Measurements from ENCODE around the gene ATXN7L1. TPM values are rescaled to one million over a fixed set of nuclear protein-coding genes. Genes with fewer than 3 reads are reported as not detected.

Gene ATXN7L1
- total RNA-seq, 1 donor from 2014 or later: 2.3 TPM

GRCh38 chr7:105782391-105783042 is 93.9 kb downstream of the ATXN7L1 start:
- no peak for DNase-seq (ENCODE audit: low read depth)
- no peak for TF ChIP-seq CTCF (conservative IDR thresholded peaks at IDR 0.05; ENCODE audit: low read depth, low read length)
- no peak overlapping the region for H3K4me3 ChIP-seq (ENCODE audit: low read depth, low read length)

DNA sequence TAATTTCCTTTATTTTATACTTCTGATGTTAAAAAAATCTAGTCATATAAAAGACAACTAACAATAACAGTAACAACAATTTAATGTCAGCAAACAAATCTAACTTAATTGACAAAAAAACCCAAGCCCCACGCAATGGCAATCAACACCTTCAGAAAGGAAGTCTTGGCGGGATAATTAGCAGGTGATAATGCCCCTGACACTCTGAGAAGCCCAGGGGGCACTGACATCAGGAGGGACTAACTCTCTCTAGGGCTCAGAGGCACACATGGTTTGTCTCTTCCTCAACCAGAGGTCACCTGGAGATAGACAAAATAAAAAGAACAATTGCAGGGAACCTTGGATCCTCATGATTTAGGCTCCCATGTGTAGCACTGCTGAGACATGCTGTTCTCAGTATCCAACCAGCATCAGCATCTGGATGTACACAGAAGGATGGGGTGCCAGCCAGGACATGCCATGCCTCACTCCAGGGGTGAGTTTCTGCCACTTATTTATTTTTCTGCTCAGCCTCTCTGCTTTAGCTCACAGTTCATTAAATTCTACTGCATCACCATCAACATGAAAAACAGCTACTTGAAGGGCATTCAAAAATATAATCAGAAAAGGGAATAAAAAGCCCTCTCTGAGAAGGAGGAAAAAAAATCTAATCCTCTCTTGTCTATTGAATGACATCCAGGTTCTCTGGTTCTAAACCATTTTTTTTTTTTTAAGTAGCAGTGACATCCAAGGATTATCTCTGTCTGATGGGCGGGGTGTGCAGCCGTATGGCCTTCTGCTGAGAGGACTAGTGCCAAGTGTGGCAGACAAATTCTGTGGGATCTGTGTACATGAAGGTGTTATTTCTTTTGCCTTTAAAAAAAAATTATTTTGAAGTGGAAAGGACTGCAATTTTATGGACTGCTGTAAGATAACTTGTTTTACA is 96.3 kb downstream of the ATXN7L1 start:
- no peak overlapping the region for H3K4me3 ChIP-seq (ENCODE audit: low read depth, low read length)
- no peak for TF ChIP-seq CTCF (conservative IDR thresholded peaks at IDR 0.05; ENCODE audit: low read depth, low read length)
- no peak for DNase-seq (ENCODE audit: low read depth)

DNA sequence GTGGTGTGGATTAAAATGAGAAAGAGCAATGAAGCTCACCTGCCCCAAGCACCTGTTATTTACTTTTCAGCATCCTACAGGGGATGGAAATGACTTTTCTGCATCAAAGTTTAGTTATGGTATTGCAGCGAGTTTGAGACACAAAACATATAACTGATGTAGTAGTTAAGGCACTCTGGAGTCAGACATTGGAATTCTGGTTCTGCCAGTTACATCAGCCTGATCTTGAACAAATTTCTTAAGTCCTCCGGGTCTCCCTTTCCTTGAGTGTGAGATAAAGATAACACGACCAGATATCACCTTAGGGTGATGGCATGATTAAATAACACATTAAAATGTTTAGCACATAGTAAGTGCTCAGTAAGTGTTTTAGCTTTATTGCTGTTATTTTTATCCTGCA is 97.4 kb downstream of the ATXN7L1 start:
- no peak for TF ChIP-seq CTCF (conservative IDR thresholded peaks at IDR 0.05; ENCODE audit: low read depth, low read length)
- no peak for DNase-seq (ENCODE audit: low read depth)
- no peak overlapping the region for H3K4me3 ChIP-seq (ENCODE audit: low read depth, low read length)

DNA sequence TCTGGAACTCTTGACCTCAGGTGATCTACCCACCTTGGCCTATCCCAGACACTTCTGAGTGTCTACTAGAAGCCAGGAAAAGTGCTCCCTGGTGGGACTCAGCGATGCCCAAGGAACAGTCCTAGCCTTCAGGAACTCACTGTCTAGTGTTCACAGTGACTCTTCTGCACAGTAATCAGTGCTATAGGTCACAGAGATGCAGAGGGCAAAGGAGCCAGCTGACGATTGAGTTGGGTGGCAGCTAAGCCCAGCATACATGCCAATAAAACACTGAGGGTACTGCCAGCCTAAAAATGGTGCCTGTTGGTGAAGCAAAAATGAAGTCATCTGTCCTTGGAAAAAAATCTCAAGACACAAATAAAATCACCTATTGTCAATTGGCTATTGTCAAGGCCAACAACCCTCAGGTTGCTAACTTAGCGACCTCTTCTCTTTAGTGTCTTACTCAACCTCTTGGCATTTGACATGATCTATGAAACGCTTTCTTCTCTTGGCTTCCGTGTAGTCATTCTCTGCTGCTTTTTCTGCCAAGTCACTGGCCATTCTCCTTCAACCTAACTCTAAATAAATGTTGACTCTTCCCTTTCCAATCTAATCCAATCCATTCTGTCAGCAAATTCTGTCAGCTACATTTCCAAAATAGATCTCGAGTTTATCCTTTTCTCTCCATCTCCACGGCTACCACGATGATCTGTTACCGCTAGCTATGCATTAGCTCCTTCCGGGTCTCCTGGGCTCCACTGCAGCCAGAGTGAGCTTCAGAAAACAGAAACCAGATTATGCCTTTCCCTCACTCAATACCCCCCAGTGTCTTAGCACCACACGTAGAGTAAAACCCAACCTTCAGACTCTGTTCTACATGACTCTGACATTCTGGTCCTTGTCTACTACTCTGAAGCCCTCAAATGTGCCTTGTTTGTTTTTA is 99.2 kb downstream of the ATXN7L1 start:
- H3K4me3 ChIP-seq (ENCODE audit: low read depth, low read length): no peak overlapping the region
- no peak for DNase-seq (ENCODE audit: low read depth)
- TF ChIP-seq CTCF (conservative IDR thresholded peaks at IDR 0.05; ENCODE audit: low read depth, low read length): no peak

GRCh38 chr7:105776068-105776790 is 100.2 kb downstream of the ATXN7L1 start:
- no peak for TF ChIP-seq CTCF (conservative IDR thresholded peaks at IDR 0.05; ENCODE audit: low read depth, low read length)
- DNase-seq (ENCODE audit: low read depth): peak; percentile 60
- H3K4me3 ChIP-seq (ENCODE audit: low read depth, low read length): no peak overlapping the region

- no peak for DNase-seq (ENCODE audit: low read depth)
- H3K4me3 ChIP-seq (ENCODE audit: low read depth, low read length): no peak overlapping the region
- TF ChIP-seq CTCF (conservative IDR thresholded peaks at IDR 0.05; ENCODE audit: low read depth, low read length): no peak
These were observed 100.8 kb downstream of the ATXN7L1 start for GRCh38 chr7:105775580-105775979.

All from epithelial cell of proximal tubule (primary cell).